SH-SY5Y (cell line): ENCODE data around the gene FOXP1.

Source experiments
- GATA2 ChIP-seq: IDR thresholded peaks from 2 replicates; pipeline ENCODE4 v1.6.1; 2011; ENCODE audit warnings: mild to moderate bottlenecking, low read depth, low read length
- GATA3 ChIP-seq: IDR thresholded peaks from 2 replicates; pipeline ENCODE4 v1.6.1; 2011; ENCODE audit warnings: low read depth, mild to moderate bottlenecking, low read length, moderate library complexity

DNA sequence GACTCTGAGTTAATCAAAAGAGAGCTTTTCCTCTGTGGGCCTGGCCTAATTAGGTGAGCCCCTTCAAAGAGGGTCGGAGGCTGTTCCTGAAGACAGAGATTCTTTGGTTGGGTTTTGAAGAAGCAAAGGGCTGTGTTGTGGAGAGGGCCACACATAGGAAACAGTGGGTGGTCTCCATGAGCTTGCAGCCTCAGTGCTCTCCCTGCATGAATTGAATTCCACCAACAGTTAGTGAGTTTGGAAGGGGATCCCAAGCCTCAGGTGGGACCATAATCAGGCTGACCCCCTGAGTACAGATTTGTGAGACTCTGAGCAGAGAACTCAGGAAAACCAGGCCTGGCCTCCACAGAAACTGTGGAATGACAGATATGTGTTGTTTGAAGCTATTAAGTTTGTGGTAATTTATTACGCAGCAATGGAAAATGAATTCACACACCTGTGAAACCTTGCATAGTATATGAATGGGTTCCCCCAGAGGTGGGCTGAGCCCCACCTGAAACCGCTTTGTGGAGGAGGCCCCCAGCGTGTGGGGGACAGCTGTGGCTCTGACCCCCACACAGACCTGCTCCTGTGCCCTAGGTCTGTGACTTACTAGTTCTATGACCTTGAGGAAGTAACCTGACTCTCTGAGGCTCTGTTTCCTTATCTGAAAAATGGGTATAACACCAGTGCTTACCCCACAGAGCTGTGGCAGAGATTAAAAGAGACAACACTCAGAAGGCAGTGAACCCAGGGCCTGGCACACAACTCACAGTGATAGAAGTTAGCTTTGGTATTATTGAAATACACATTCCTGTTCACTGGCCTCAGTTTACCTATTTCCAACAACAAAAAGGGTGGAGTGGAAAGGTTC is 431.3 kb downstream of the FOXP1 start:
- TF ChIP-seq GATA3 (no peak), GATA2 (no peak)
